HepG2 (cell line): Measurements from ENCODE around the gene PRKAG1. TPM values are rescaled to one million over a fixed set of nuclear protein-coding genes. Genes with fewer than 3 reads are reported as not detected.

Source experiments
- ATAC-seq: fragments of 200-7000 bp; cut with Tn5 transposase; 3 replicates; pipeline ENCODE4 v1.9.1; 2020; ENCODE audit warnings: mild to moderate bottlenecking, moderate library complexity
- BruUV-seq: library from RNA; stranded (reverse); fragments of 400-500 nt; replicated peaks from 2 replicates; lab custom pipeline; 2021; lab: Mats Ljungman, UMichigan
- CTCF ChIA-PET: fragments of 300-600 bp; formaldehyde crosslinking; extraction: SDS; loops from one replicate; lab custom pipeline; 2021; ENCODE audit warnings: low total read pairs, inconsistent platforms, low intra/inter-chr PET ratio; lab: Yijun Ruan, JAX
- POLR2A ChIA-PET: fragments of 350-600 bp; sonication (Branson Sonifier 250); formaldehyde crosslinking; loops from one replicate; lab custom pipeline; 2020; ENCODE audit warnings: antibody characterized with exemption, inconsistent platforms; lab: Yijun Ruan, JAX
- DNase-seq: peaks from one replicate; pipeline ENCODE4 v3.0.0-alpha.2; 2015; ENCODE audit warnings: low spot score
- FAIRE-seq: peaks from 3 replicates; lab custom pipeline; 2011; peaks lifted over from hg19 to GRCh38; lab: Jason Lieb, UNC
- H2AFZ ChIP-seq: one replicate; pipeline ENCODE4 v1.6.1; 2011; ENCODE audit warnings: low read length, inconsistent platforms
- H3K27ac ChIP-seq: fragments of 300-600 bp; 3 replicates; pipeline ENCODE4 v1.8.0; 2011; ENCODE audit warnings: mixed run types, mild to moderate bottlenecking, mixed read lengths, low read length, inconsistent platforms; ENCODE audit not compliant: insufficient read depth; ENCODE audit errors: extremely low read length
- H3K27me3 ChIP-seq, 2 experiments: fragments of 200-600 bp in 1 of 2; 2 replicates in 1 of 2; 3 replicates in 1 of 2; pipeline versions ENCODE4 v1.6.0 to v1.8.0; 2011; ENCODE audit warnings: low read length in 2 of 2, mild to moderate bottlenecking in 2 of 2, moderate library complexity in 2 of 2, inconsistent platforms in 1 of 2; ENCODE audit not compliant: insufficient read depth in 2 of 2, control insufficient read depth in 1 of 2
- H3K36me3 ChIP-seq, 2 experiments: fragments of 200-600 bp in 1 of 2; replicated peaks in 1 of 2; 2 replicates in 1 of 2; 3 replicates in 1 of 2; pipeline versions ENCODE4 v1.5.1 to v1.8.0; 2011; ENCODE audit warnings: low read length in 2 of 2, inconsistent platforms in 1 of 2; ENCODE audit not compliant: insufficient read depth in 2 of 2, control insufficient read depth in 1 of 2
- H3K4me1 ChIP-seq: 2 replicates; pipeline ENCODE4 v1.5.1; 2012; ENCODE audit warnings: low read length, inconsistent platforms; ENCODE audit not compliant: insufficient read depth
- H3K4me2 ChIP-seq: 2 replicates; pipeline ENCODE4 v1.6.0; 2011; ENCODE audit warnings: low read depth, low read length, inconsistent platforms
- H3K4me3 ChIP-seq, 3 experiments: fragments of 200-600 bp in 1 of 3; sonication (generic), shearing (Covaris generic) in 1 of 3; replicated peaks in 1 of 3; 2 replicates each; pipeline ENCODE4 v1.5.1; 2011 to 2016; ENCODE audit warnings: low read length in 3 of 3, inconsistent platforms in 2 of 3, low read depth in 2 of 3, mild to moderate bottlenecking in 2 of 3, control low read depth in 1 of 3, mixed read lengths in 1 of 3; ENCODE audit not compliant: insufficient read depth in 1 of 3
- H3K79me2 ChIP-seq: one replicate; pipeline ENCODE4 v1.6.1; 2011; ENCODE audit warnings: low read length, inconsistent platforms; ENCODE audit not compliant: insufficient read depth
- H3K9ac ChIP-seq: 2 replicates; pipeline ENCODE4 v1.6.0; 2011; ENCODE audit warnings: mild to moderate bottlenecking, low read depth, low read length, inconsistent platforms; ENCODE audit not compliant: insufficient read depth
- H3K9me3 ChIP-seq: 2 replicates; pipeline ENCODE4 v1.5.1; 2012; ENCODE audit warnings: mild to moderate bottlenecking, low read length
- H4K20me1 ChIP-seq: 2 replicates; pipeline ENCODE4 v1.6.0; 2011; ENCODE audit warnings: inconsistent platforms, mild to moderate bottlenecking, low read length, moderate library complexity; ENCODE audit not compliant: insufficient read depth
- ARID4A ChIP-seq: sonication (generic); formaldehyde crosslinking; IDR thresholded peaks from 2 replicates; pipeline ENCODE4 v1.5.0; 2020; ENCODE audit warnings: mild to moderate bottlenecking, missing genetic modification reagents, borderline replicate concordance
- FOXA3 ChIP-seq: IDR thresholded peaks from 2 replicates; pipeline ENCODE4 v1.6.1; 2016; ENCODE audit warnings: missing genetic modification reagents, missing compliant biosample characterization
- IRF2 ChIP-seq: IDR thresholded peaks from 2 replicates; pipeline ENCODE4 v1.6.1; 2018; ENCODE audit warnings: missing genetic modification reagents, missing compliant biosample characterization
- KDM2A ChIP-seq: sonication (generic); formaldehyde crosslinking; IDR thresholded peaks from 2 replicates; pipeline ENCODE4 v1.4.0; 2020; ENCODE audit warnings: low read depth, missing genetic modification reagents, borderline replicate concordance
- POLR2AphosphoS2 ChIP-seq: IDR thresholded peaks from 2 replicates; pipeline ENCODE4 v1.6.1; 2011; ENCODE audit warnings: low read depth, low read length, improper control_type of control experiment
- RAD21 ChIP-seq: fragments of 450-650 bp; formaldehyde crosslinking; IDR thresholded peaks from 2 replicates; pipeline ENCODE4 v1.5.0; 2020; ENCODE audit warnings: mild to moderate bottlenecking
- SAP130 ChIP-seq: IDR thresholded peaks from 2 replicates; pipeline ENCODE4 v1.6.1; 2016; ENCODE audit warnings: low read depth
- STAG1 ChIP-seq: sonication (generic); formaldehyde crosslinking; IDR thresholded peaks from 2 replicates; pipeline ENCODE4 v1.4.0; 2020; ENCODE audit warnings: missing genetic modification reagents
- TFDP2 ChIP-seq: sonication (generic); formaldehyde crosslinking; IDR thresholded peaks from 2 replicates; pipeline ENCODE4 v1.4.0; 2020; ENCODE audit warnings: missing genetic modification reagents
- ZBTB7A ChIP-seq: sonication (generic); formaldehyde crosslinking; IDR thresholded peaks from 2 replicates; pipeline ENCODE4 v1.8.0; 2022; ENCODE audit warnings: mild to moderate bottlenecking, missing genetic modification reagents
- ZNF101 ChIP-seq: sonication (generic); formaldehyde crosslinking; IDR thresholded peaks from 2 replicates; pipeline ENCODE4 v1.4.0; 2020; ENCODE audit warnings: mild to moderate bottlenecking, low read depth, missing genetic modification reagents, borderline replicate concordance
- ZNF749 ChIP-seq: sonication (generic); formaldehyde crosslinking; IDR thresholded peaks from 2 replicates; pipeline ENCODE4 v1.8.0; 2022; ENCODE audit warnings: mild to moderate bottlenecking, missing genetic modification reagents, moderate library complexity, borderline replicate concordance
- WGBS: methylation state at CpG from one replicate; pipeline ENCODE4 v1.1.6; 2017; ENCODE audit warnings: low lambda C conversion rate; 5-methylcytosine and 5-hydroxymethylcytosine counted together
- in situ Hi-C: cut with HindIII; loops from 2 replicates; pipeline ENCODE4 v1.10.0; 2017; ENCODE audit warnings: low pct_unique_long_range_greater_than_20kb; ENCODE audit not compliant: extremely low pct_ligation_motif_present
- intact Hi-C: fragments of 100-400 bp; cut with micrococcal nuclease; formaldehyde crosslinking; loops from one replicate; pipeline ENCODE4 v1.10.0; 2022; ENCODE audit not compliant: unreplicated experiment
- polyA plus RNA-seq, 8 experiments: library from polyadenylated mRNA; depleted of rRNA in 3 of 8; stranded (reverse) in 7 of 8; unstranded in 1 of 8; fragments of >200 nt; fragmentation: Illumina TruSeq in 4 of 8; extraction: Trizol in 4 of 8; gene quantifications; 2 replicates each; pipeline versions ENCODE4 v1.2.1 to v1.2.3, GENCODE V29; 2011 to 2016; ENCODE audit warnings: low read depth in 4 of 8, missing spikeins in 1 of 8, mixed read lengths in 1 of 8; ENCODE audit not compliant: insufficient read depth in 1 of 8
- total RNA-seq, 5 experiments: library from RNA; depleted of rRNA; stranded (reverse); fragments of >200 nt; fragmentation: Illumina TruSeq; extraction: Trizol; gene quantifications; 2 replicates each; pipeline ENCODE4 v1.2.3, GENCODE V29; 2016; ENCODE audit warnings: low read depth in 1 of 5
- TF ChIP-seq, protein P1 (sequence below): sonication (generic); formaldehyde crosslinking; IDR thresholded peaks from 2 replicates; pipeline ENCODE4 v1.5.0; 2020; ENCODE audit warnings: mild to moderate bottlenecking, missing genetic modification reagents, moderate library complexity
- TF ChIP-seq, protein P2 (sequence below), 2 experiments: sonication (generic) in 1 of 2; formaldehyde crosslinking in 1 of 2; IDR thresholded peaks; 2 replicates each; pipeline versions ENCODE4 v1.4.0 to v1.6.1; 2018 to 2020; ENCODE audit warnings: missing genetic modification reagents in 2 of 2, borderline replicate concordance in 1 of 2, low read depth in 1 of 2, mild to moderate bottlenecking in 1 of 2, missing biosample characterization in 1 of 2

PRKAG1 gene
- total and polyA plus RNA-seq, 2 of the 13 experiments (the other 11 are each of a cell fraction or from before 2014, with no cell fraction given), result 26.1 to 32.8 TPM

DNA sequence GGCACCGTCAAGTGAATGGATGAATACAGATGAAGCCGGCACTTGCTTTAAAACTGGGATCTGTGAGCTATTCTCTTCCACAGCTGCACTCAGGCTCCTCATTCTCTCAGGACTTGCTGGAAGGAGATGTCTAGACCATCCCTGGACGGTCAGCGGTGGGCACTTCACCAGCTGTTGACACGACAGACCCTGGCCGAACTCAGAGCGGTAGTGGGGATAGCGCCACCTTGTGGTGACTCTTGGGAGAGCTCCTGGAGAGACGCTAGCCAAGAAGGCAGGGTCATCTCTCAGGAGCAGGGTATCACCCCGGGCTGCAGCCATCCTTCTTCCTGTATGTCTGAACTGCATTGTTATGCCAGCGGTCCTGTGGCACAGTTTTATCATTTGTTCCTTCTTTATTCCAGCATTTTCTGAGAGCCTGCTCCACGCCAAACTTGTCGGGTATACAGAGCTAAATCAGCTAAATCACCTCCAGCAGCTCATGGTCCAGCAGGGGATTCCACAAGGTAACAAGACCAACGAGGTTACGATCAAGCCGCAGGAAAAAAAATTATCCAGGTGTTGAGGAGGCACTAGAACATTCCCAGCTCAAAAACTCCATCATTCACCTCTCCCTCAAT is 30.4 kb downstream of the PRKAG1 start:
- POLR2A ChIA-PET, result interaction anchor here (0.8 kb wide), 1 partner anchor 9 kb away, joined by 5 read pairs; no protein-coding TSS in a partner anchor
- peak; percentile 82 for ATAC-seq
- Histone ChIP-seq H3K4me1 (no peaks in the 10 kb centered on the region), H3K4me3 (no peak overlapping the region), H3K79me2 (no peaks in the 10 kb centered on the region), H3K9ac (no peak overlapping the region), H2AFZ (no peak overlapping the region), H3K36me3 (no peaks in the 10 kb centered on the region), H3K27me3 (peaks cover 7 to 65% of the 10 kb centered on the region in 2 experiments; a peak in 3 of 5 replicates), H3K4me2 (peak overlapping the region; percentile 46; the same call in 1 of the 2 replicates), H4K20me1 (no peaks in the 10 kb centered on the region), H3K9me3 (no peaks in the 10 kb centered on the region), H3K27ac (no peak overlapping the region)
- peak; percentile 46 for DNase-seq
- CTCF ChIA-PET, result interaction anchor here (0.6 to 1.5 kb wide), 5 partner anchors 10 to 23 kb away, joined by 3 to 6 read pairs (median 3); no protein-coding TSS in a partner anchor
- peak; percentile 70 for FAIRE-seq
- BruUV-seq, result no TSS peak
- WGBS, result 13% methylated on average over 13 of the region's 16 CpGs
- in situ Hi-C loops, result no loop called here
- intact Hi-C loops, result no loop called here
- TF ChIP-seq IRF2 (CRISPR knock-in tag) (no peak), STAG1 (peak; percentile 41), SAP130 (CRISPR knock-in tag) (no peak), ZBTB7A (CRISPR knock-in tag) (peak; percentile 55; the same call in 1 of the 2 replicates), POLR2AphosphoS2 (no peak), KDM2A (CRISPR knock-in tag) (0 out of 2 replicates have a peak, but pooled peaks have one; percentile 31), ZNF101 (CRISPR knock-in tag) (no peak), FOXA3 (CRISPR knock-in tag) (peak; percentile 43), RAD21 (peak; percentile 21; the same call in 1 of the 2 replicates), TFDP2 (CRISPR knock-in tag) (no peak), ARID4A (peak; percentile 16; the same call in 1 of the 2 replicates), ZNF749 (CRISPR knock-in tag) (no peak)
- TF ChIP-seq, protein P1, sequence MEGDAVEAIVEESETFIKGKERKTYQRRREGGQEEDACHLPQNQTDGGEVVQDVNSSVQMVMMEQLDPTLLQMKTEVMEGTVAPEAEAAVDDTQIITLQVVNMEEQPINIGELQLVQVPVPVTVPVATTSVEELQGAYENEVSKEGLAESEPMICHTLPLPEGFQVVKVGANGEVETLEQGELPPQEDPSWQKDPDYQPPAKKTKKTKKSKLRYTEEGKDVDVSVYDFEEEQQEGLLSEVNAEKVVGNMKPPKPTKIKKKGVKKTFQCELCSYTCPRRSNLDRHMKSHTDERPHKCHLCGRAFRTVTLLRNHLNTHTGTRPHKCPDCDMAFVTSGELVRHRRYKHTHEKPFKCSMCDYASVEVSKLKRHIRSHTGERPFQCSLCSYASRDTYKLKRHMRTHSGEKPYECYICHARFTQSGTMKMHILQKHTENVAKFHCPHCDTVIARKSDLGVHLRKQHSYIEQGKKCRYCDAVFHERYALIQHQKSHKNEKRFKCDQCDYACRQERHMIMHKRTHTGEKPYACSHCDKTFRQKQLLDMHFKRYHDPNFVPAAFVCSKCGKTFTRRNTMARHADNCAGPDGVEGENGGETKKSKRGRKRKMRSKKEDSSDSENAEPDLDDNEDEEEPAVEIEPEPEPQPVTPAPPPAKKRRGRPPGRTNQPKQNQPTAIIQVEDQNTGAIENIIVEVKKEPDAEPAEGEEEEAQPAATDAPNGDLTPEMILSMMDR, result peak; percentile 86
- TF ChIP-seq, protein P2, sequence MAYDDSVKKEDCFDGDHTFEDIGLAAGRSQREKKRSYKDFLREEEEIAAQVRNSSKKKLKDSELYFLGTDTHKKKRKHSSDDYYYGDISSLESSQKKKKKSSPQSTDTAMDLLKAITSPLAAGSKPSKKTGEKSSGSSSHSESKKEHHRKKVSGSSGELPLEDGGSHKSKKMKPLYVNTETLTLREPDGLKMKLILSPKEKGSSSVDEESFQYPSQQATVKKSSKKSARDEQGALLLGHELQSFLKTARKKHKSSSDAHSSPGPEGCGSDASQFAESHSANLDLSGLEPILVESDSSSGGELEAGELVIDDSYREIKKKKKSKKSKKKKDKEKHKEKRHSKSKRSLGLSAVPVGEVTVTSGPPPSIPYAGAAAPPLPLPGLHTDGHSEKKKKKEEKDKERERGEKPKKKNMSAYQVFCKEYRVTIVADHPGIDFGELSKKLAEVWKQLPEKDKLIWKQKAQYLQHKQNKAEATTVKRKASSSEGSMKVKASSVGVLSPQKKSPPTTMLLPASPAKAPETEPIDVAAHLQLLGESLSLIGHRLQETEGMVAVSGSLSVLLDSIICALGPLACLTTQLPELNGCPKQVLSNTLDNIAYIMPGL (CRISPR knock-in tag; IDR thresholded peaks at IDR 0.05; ENCODE audit: borderline replicate concordance in 1 of 2, low read depth in 1 of 2), result 0 out of 4 replicates have a peak, but pooled peaks of 1 of the 2 experiments have one; percentile 49
